Activated B cell treated with CpG ODN at 0.5 μM for 24 hours (primary cell): ENCODE measurements around the gene SLC45A2. TPM values are rescaled to one million over a fixed set of nuclear protein-coding genes. Genes with fewer than 3 reads are reported as not detected.

ENCODE experiments used
- ATAC-seq: fragments of 200-7000 bp; cut with Tn5 transposase; one replicate; pipeline ENCODE4 v1.10.0; 2021; ENCODE audit warnings: low read depth, mild to moderate bottlenecking, moderate library complexity
- CTCF ChIA-PET: fragments of 350-600 bp; sonication (Branson Sonifier 250); formaldehyde crosslinking; loops from one replicate; lab custom pipeline; 2021; ENCODE audit warnings: antibody characterized with exemption; lab: Charles Lee
- POLR2A ChIA-PET: fragments of 350-600 bp; sonication (Branson Sonifier 250); formaldehyde crosslinking; loops from one replicate; lab custom pipeline; 2021; ENCODE audit warnings: antibody characterized with exemption; lab: Charles Lee
- DNase-seq: peaks from one replicate; pipeline ENCODE4 v3.0.0; 2022
- H3K27ac Mint-ChIP-seq: one replicate; pipeline ENCODE4 v1.8.0; 2020; ENCODE audit warnings: mixed read lengths
- H3K27me3 Mint-ChIP-seq: one replicate; pipeline ENCODE4 v1.8.0; 2021; ENCODE audit warnings: mixed read lengths
- H3K36me3 Mint-ChIP-seq: one replicate; pipeline ENCODE4 v1.8.0; 2021; ENCODE audit warnings: low read depth, mixed read lengths
- H3K4me1 Mint-ChIP-seq: one replicate; pipeline ENCODE4 v1.8.0; 2021; ENCODE audit warnings: mixed read lengths
- H3K4me3 Mint-ChIP-seq: one replicate; pipeline ENCODE4 v1.8.0; 2020; ENCODE audit warnings: mild to moderate bottlenecking, mixed read lengths
- H3K9me3 Mint-ChIP-seq: one replicate; pipeline ENCODE4 v1.8.0; 2020; ENCODE audit warnings: mixed read lengths
- intact Hi-C: fragments of 100-400 bp; cut with micrococcal nuclease; formaldehyde crosslinking; loops from one replicate; pipeline ENCODE4 v1.15.1; 2024
- total RNA-seq: library from RNA; stranded (reverse); gene quantifications from 2 replicates; pipeline ENCODE4 v1.2.3, GENCODE V29; 2022
- TF ChIP-seq, protein P1 (sequence below): fragments of 200-600 bp; IDR thresholded peaks from one replicate; pipeline ENCODE4 v1.8.0; 2022; ENCODE audit warnings: antibody characterized with exemption, mild to moderate bottlenecking

The SLC45A2 gene
- total RNA-seq, 1 donor from 2014 or later = not detected

GRCh38 chr5:33941090-33941489 is 43.4 kb downstream of the SLC45A2 start:
- no peak for DNase-seq
- CTCF ChIA-PET = no interaction called here
- ATAC-seq = no peak

GRCh38 chr5:33939556-33940262 is 44.8 kb downstream of the SLC45A2 start:
- H3K4me1 Mint-ChIP-seq = peaks cover under 1% of the 10 kb centered on the region
- ATAC-seq = no peak
- no peak overlapping the region for H3K27ac Mint-ChIP-seq
- TF ChIP-seq, protein P1, sequence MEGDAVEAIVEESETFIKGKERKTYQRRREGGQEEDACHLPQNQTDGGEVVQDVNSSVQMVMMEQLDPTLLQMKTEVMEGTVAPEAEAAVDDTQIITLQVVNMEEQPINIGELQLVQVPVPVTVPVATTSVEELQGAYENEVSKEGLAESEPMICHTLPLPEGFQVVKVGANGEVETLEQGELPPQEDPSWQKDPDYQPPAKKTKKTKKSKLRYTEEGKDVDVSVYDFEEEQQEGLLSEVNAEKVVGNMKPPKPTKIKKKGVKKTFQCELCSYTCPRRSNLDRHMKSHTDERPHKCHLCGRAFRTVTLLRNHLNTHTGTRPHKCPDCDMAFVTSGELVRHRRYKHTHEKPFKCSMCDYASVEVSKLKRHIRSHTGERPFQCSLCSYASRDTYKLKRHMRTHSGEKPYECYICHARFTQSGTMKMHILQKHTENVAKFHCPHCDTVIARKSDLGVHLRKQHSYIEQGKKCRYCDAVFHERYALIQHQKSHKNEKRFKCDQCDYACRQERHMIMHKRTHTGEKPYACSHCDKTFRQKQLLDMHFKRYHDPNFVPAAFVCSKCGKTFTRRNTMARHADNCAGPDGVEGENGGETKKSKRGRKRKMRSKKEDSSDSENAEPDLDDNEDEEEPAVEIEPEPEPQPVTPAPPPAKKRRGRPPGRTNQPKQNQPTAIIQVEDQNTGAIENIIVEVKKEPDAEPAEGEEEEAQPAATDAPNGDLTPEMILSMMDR = no peak
- peaks cover 50% of the 10 kb centered on the region for H3K27me3 Mint-ChIP-seq
- ChIA-PET CTCF (interaction anchor here (1.1 kb wide), 1 partner anchor 351 kb away, joined by 3 read pairs; no protein-coding TSS in a partner anchor), POLR2A (no interaction called here)
- H3K4me3 Mint-ChIP-seq = no peak overlapping the region
- intact Hi-C loops = no loop called here
- no peaks in the 10 kb centered on the region for H3K9me3 Mint-ChIP-seq
- H3K36me3 Mint-ChIP-seq = no peaks in the 10 kb centered on the region
- no peak for DNase-seq

More at GRCh38 chr5:33941090-33941489, 43.4 kb downstream of the SLC45A2 start:
- Mint-ChIP-seq H3K27me3 (peaks cover 50% of the 10 kb centered on the region), H3K27ac (no peak overlapping the region), H3K4me1 (no peaks in the 10 kb centered on the region), H3K9me3 (no peaks in the 10 kb centered on the region), H3K36me3 (no peaks in the 10 kb centered on the region), H3K4me3 (no peak overlapping the region)
- TF ChIP-seq, protein P1 = no peak
- intact Hi-C loops = no loop called here
- POLR2A ChIA-PET = no interaction called here

GRCh38 chr5:33938881-33939280 is 45.6 kb downstream of the SLC45A2 start:
- intact Hi-C loops = no loop called here
- POLR2A ChIA-PET = no interaction called here
- Mint-ChIP-seq H3K9me3 (no peaks in the 10 kb centered on the region), H3K27me3 (peaks cover 50% of the 10 kb centered on the region), H3K36me3 (no peaks in the 10 kb centered on the region), H3K4me3 (no peak overlapping the region), H3K27ac (no peak overlapping the region), H3K4me1 (peaks cover 8% of the 10 kb centered on the region)
- DNase-seq (no peak), ATAC-seq (no peak)
- CTCF ChIA-PET = interaction anchor here (1.1 kb wide), 1 partner anchor 350 kb away, joined by 3 read pairs; no protein-coding TSS in a partner anchor
- TF ChIP-seq, protein P1 = no peak

- no peak for DNase-seq
- H3K27ac Mint-ChIP-seq = no peak overlapping the region
- no peaks in the 10 kb centered on the region for H3K9me3 Mint-ChIP-seq
- intact Hi-C loops = no loop called here
- no peak for ATAC-seq
- TF ChIP-seq, protein P1 = no peak
- CTCF ChIA-PET = no interaction called here
- peaks cover 13% of the 10 kb centered on the region for H3K4me1 Mint-ChIP-seq
- POLR2A ChIA-PET = no interaction called here
- no peak overlapping the region for H3K4me3 Mint-ChIP-seq
- no peaks in the 10 kb centered on the region for H3K36me3 Mint-ChIP-seq
- peaks cover 49% of the 10 kb centered on the region for H3K27me3 Mint-ChIP-seq
These were observed 46.0 kb downstream of the SLC45A2 start for GRCh38 chr5:33938507-33938796.

DNA sequence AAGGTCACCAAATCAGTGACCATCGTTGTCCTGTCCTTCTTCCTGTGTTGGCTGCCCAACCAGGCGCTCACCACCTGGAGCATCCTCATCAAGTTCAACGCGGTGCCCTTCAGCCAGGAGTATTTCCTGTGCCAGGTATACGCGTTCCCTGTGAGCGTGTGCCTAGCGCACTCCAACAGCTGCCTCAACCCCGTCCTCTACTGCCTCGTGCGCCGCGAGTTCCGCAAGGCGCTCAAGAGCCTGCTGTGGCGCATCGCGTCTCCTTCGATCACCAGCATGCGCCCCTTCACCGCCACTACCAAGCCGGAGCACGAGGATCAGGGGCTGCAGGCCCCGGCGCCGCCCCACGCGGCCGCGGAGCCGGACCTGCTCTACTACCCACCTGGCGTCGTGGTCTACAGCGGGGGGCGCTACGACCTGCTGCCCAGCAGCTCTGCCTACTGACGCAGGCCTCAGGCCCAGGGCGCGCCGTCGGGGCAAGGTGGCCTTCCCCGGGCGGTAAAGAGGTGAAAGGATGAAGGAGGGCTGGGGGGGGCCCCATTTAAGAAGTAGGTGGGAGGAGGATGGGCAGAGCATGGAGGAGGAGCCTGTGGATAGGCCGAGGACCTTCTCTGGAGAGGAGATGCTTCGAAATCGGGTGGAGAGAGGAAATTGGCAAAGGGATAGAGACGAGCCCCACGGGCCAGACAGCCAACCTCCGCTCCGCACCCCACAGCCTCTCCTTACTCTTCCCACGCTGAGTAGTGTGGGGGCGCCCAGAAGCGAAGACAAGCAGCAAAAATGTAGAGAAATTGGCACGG is 46.6 kb downstream of the SLC45A2 start:
- no peaks in the 10 kb centered on the region for H3K9me3 Mint-ChIP-seq
- TF ChIP-seq, protein P1 = no peak
- ATAC-seq (no peak), DNase-seq (no peak)
- H3K4me1 Mint-ChIP-seq = peaks cover 17% of the 10 kb centered on the region
- H3K4me3 Mint-ChIP-seq = no peak overlapping the region
- no peak overlapping the region for H3K27ac Mint-ChIP-seq
- intact Hi-C loops = loop anchor here (2.0 kb wide), 1 partner anchor 69 kb away; no protein-coding TSS in a partner anchor
- ChIA-PET CTCF (no interaction called here), POLR2A (no interaction called here)
- no peaks in the 10 kb centered on the region for H3K36me3 Mint-ChIP-seq
- peaks cover 47% of the 10 kb centered on the region for H3K27me3 Mint-ChIP-seq
